ENCODE results near the gene CDH4. TPM values are rescaled to one million over a fixed set of nuclear protein-coding genes. Genes with fewer than 3 reads are reported as not detected.

The CDH4 gene
- total and polyA plus RNA-seq, 9 donors: 0.12 to 4.4 (median 0.36) TPM

- Histone ChIP-seq H3K27me3 (no peaks in the 10 kb centered on the region), H3K4me1 (ENCODE audit: insufficient read depth) (no peaks in the 10 kb centered on the region), H3K36me3 (no peaks in the 10 kb centered on the region), H3K4me3 (no peak overlapping the region), H3K27ac (no peak overlapping the region), H3K9me3 (no peaks in the 10 kb centered on the region)
- intact Hi-C loops (cut with DNase I): no loop called here
- DNase-seq: no peak
- no peak for TF ChIP-seq EP300 (IDR thresholded peaks at IDR 0.05)
- TF ChIP-seq, protein P1, sequence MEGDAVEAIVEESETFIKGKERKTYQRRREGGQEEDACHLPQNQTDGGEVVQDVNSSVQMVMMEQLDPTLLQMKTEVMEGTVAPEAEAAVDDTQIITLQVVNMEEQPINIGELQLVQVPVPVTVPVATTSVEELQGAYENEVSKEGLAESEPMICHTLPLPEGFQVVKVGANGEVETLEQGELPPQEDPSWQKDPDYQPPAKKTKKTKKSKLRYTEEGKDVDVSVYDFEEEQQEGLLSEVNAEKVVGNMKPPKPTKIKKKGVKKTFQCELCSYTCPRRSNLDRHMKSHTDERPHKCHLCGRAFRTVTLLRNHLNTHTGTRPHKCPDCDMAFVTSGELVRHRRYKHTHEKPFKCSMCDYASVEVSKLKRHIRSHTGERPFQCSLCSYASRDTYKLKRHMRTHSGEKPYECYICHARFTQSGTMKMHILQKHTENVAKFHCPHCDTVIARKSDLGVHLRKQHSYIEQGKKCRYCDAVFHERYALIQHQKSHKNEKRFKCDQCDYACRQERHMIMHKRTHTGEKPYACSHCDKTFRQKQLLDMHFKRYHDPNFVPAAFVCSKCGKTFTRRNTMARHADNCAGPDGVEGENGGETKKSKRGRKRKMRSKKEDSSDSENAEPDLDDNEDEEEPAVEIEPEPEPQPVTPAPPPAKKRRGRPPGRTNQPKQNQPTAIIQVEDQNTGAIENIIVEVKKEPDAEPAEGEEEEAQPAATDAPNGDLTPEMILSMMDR (IDR thresholded peaks at IDR 0.05): no peak
- no peak for TF ChIP-seq POLR2A (IDR thresholded peaks at IDR 0.05)
- WGBS, 3 donors: 83 to 88% (median 84%) methylated on average over 42 of the region's 42 CpGs
Measured at GRCh38 chr20:61919675-61920365, 667.8 kb downstream of the CDH4 start.

DNA sequence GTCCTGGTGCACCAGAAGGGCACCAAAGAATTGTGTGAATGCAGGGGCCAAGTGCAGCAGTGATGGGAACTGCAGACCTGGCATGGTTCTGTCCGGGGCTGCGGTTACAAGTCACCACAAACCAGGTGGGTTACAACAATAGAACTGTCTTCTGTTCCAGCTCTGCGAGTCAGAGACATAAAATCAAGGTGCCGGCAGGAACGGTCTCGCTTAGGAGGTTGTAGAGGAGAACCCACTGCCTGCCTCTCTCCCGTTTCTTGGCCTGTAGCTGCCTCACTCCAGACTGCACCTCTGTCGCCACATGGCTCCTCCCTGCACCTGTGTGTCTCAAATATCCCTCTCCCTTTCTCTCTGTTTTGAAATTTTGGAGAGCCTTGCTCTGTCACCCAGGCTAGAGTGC lies 670.4 kb downstream of the CDH4 start:
- intact Hi-C loops (cut with DNase I): no loop called here
- Histone ChIP-seq H3K4me3 (no peak overlapping the region), H3K27ac (no peak overlapping the region), H3K9me3 (no peaks in the 10 kb centered on the region), H3K36me3 (no peaks in the 10 kb centered on the region), H3K4me1 (ENCODE audit: insufficient read depth) (no peaks in the 10 kb centered on the region), H3K27me3 (no peaks in the 10 kb centered on the region)
- WGBS, 3 donors: 56 to 72% (median 58%) methylated on average over 8 of the region's 8 CpGs
- DNase-seq: no peak
- TF ChIP-seq EP300 (IDR thresholded peaks at IDR 0.05) (no peak), POLR2A (IDR thresholded peaks at IDR 0.05) (no peak)
- TF ChIP-seq, protein P1 (IDR thresholded peaks at IDR 0.05): no peak

GRCh38 chr20:61922936-61923335 lies 670.9 kb downstream of the CDH4 start:
- TF ChIP-seq, protein P1 (IDR thresholded peaks at IDR 0.05): no peak
- TF ChIP-seq POLR2A (IDR thresholded peaks at IDR 0.05) (no peak), EP300 (IDR thresholded peaks at IDR 0.05) (no peak)
- Histone ChIP-seq H3K27ac (no peak overlapping the region), H3K4me1 (ENCODE audit: insufficient read depth) (no peaks in the 10 kb centered on the region), H3K4me3 (no peak overlapping the region), H3K9me3 (no peaks in the 10 kb centered on the region), H3K27me3 (no peaks in the 10 kb centered on the region), H3K36me3 (no peaks in the 10 kb centered on the region)
- 49 to 55% (median 50%) methylated on average over 8 of the region's 8 CpGs for WGBS, 3 donors
- DNase-seq: no peak
- intact Hi-C loops (cut with DNase I): no loop called here

- H3K36me3 ChIP-seq: no peaks in the 10 kb centered on the region
- H3K9me3 ChIP-seq: no peaks in the 10 kb centered on the region
- no peak overlapping the region for H3K27ac ChIP-seq
- H3K27me3 ChIP-seq: no peaks in the 10 kb centered on the region
- TF ChIP-seq POLR2A (IDR thresholded peaks at IDR 0.05) (no peak), EP300 (IDR thresholded peaks at IDR 0.05) (no peak)
- TF ChIP-seq, protein P1 (IDR thresholded peaks at IDR 0.05): no peak
- intact Hi-C loops (cut with DNase I): no loop called here
- H3K4me1 ChIP-seq (ENCODE audit: insufficient read depth): no peaks in the 10 kb centered on the region
- no peak for DNase-seq
- no peak overlapping the region for H3K4me3 ChIP-seq
- 67 to 76% (median 68%) methylated on average over 25 to 28 of the region's 28 CpGs for WGBS, 3 donors
Measured at GRCh38 chr20:61923371-61924166, 671.5 kb downstream of the CDH4 start.

Measured in ovary (tissue), 9 donors.